Measurements from ENCODE around the gene CDCP1. TPM values are rescaled to one million over a fixed set of nuclear protein-coding genes. Genes with fewer than 3 reads are reported as not detected.

CDCP1 gene
- total and polyA plus RNA-seq, 12 donors = 0.27 to 4.3 (median 1.6) TPM

GRCh38 chr3:45067941-45068340 lies 78.2 kb downstream of the CDCP1 start:
- 69 to 81% (median 76%) methylated on average over 3 of the region's 3 CpGs for whole genome bisulfite sequencing, 4 donors
- Histone ChIP-seq H3K9me3 (replicated peaks in 1 of 3) (no peaks in the 10 kb centered on the region), H3K4me3 (no peak overlapping the region), H3K27ac (no peak overlapping the region), H3K36me3 (replicated peaks in 1 of 2) (no peaks in the 10 kb centered on the region), H3K4me1 (replicated peaks in 1 of 2) (peaks cover 0 to 4% of the 10 kb centered on the region in 2 donors), H3K27me3 (no peaks in the 10 kb centered on the region)
- no peak for TF ChIP-seq CTCF (IDR thresholded peaks at IDR 0.05)
- TF ChIP-seq POLR2A (IDR thresholded peaks at IDR 0.05) = no peak
- no peak for DNase-seq
- intact Hi-C loops (cut with DNase I) = no loop called here

GRCh38 chr3:45067486-45067885 lies 78.7 kb downstream of the CDCP1 start:
- TF ChIP-seq CTCF (IDR thresholded peaks at IDR 0.05) = no peak
- no peak for TF ChIP-seq POLR2A (IDR thresholded peaks at IDR 0.05)
- Histone ChIP-seq H3K4me3 (no peak overlapping the region), H3K27me3 (no peaks in the 10 kb centered on the region), H3K9me3 (replicated peaks in 1 of 3) (no peaks in the 10 kb centered on the region), H3K27ac (no peak overlapping the region), H3K36me3 (replicated peaks in 1 of 2) (no peaks in the 10 kb centered on the region), H3K4me1 (replicated peaks in 1 of 2) (peaks cover 0 to 4% of the 10 kb centered on the region in 2 donors)
- intact Hi-C loops (cut with DNase I) = no loop called here
- WGBS, 4 donors = 69 to 82% (median 72%) methylated on average over 3 of the region's 4 CpGs
- DNase-seq = no peak

GRCh38 chr3:45066109-45066801 lies 79.9 kb downstream of the CDCP1 start:
- H3K4me3 ChIP-seq = no peak overlapping the region
- 77 to 88% (median 85%) methylated on average over 3 of the region's 3 CpGs for WGBS, 4 donors
- intact Hi-C loops (cut with DNase I) = no loop called here
- peaks cover 0 to 4% of the 10 kb centered on the region in 2 donors for H3K4me1 ChIP-seq (replicated peaks in 1 of 2)
- H3K27ac ChIP-seq = peak overlapping the region in 1 of 5 donors; percentile 6
- TF ChIP-seq POLR2A (IDR thresholded peaks at IDR 0.05) (no peak), CTCF (IDR thresholded peaks at IDR 0.05) (no peak)
- DNase-seq = no peak
- H3K27me3 ChIP-seq = no peaks in the 10 kb centered on the region
- no peaks in the 10 kb centered on the region for H3K9me3 ChIP-seq (replicated peaks in 1 of 3)
- H3K36me3 ChIP-seq (replicated peaks in 1 of 2) = no peaks in the 10 kb centered on the region

- H3K36me3 ChIP-seq (replicated peaks in 1 of 2) = no peaks in the 10 kb centered on the region
- no peaks in the 10 kb centered on the region for H3K9me3 ChIP-seq (replicated peaks in 1 of 3)
- intact Hi-C loops (cut with DNase I) = no loop called here
- 93 to 100% (median 98%) methylated on average over 1 of the region's 1 CpG for WGBS, 4 donors
- no peak for DNase-seq
- no peaks in the 10 kb centered on the region for H3K27me3 ChIP-seq
- peaks cover 0 to 4% of the 10 kb centered on the region in 2 donors for H3K4me1 ChIP-seq (replicated peaks in 1 of 2)
- TF ChIP-seq CTCF (IDR thresholded peaks at IDR 0.05) (no peak), POLR2A (IDR thresholded peaks at IDR 0.05) (no peak)
- H3K4me3 ChIP-seq = no peak overlapping the region
- H3K27ac ChIP-seq = peak overlapping the region in 3 of 5 donors; percentile 47 to 84 (median 76)
Observed at GRCh38 chr3:45065373-45065720, 80.8 kb downstream of the CDCP1 start.
